Prostate gland (tissue), 2 donors: ENCODE results near the gene MAML1. TPM values are rescaled to one million over a fixed set of nuclear protein-coding genes. Genes with fewer than 3 reads are reported as not detected.

Experiments used
- DNase-seq: peaks from one replicate; pipeline ENCODE4 v3.0.0-alpha.2; 2019; ENCODE audit warnings: low spot score
- H3K27ac ChIP-seq, 2 donors: fragments of 200-600 bp; sonication (generic); 2 replicates each; pipeline ENCODE4 v1.5.1; 2017 to 2019
- H3K27me3 ChIP-seq: fragments of 200-600 bp; sonication (generic); replicated peaks from 2 replicates; pipeline ENCODE4 v1.5.1; 2019; ENCODE audit not compliant: insufficient read depth
- H3K36me3 ChIP-seq, 2 donors: fragments of 200-600 bp; sonication (generic); 1 replicate in 1 of 2; 2 replicates in 1 of 2; pipeline versions ENCODE4 v1.5.1 to v1.8.1; 2017 to 2019
- H3K4me1 ChIP-seq: fragments of 200-600 bp; sonication (generic); replicated peaks from 2 replicates; pipeline ENCODE4 v1.5.1; 2019
- H3K4me3 ChIP-seq, 2 donors: fragments of 200-600 bp; sonication (generic); 2 replicates each; pipeline ENCODE4 v1.5.1; 2017 to 2019
- H3K9me3 ChIP-seq: fragments of 200-600 bp; sonication (generic); 2 replicates; pipeline ENCODE4 v1.5.1; 2017
- CTCF ChIP-seq, 4 experiments: fragments of 200-600 bp in 2 of 4; fragments of 450-650 bp in 2 of 4; sonication (generic) in 2 of 4; IDR thresholded peaks; 1 replicate in 3 of 4; 2 replicates in 1 of 4; pipeline ENCODE4 v1.5.1; 2016 to 2019; ENCODE audit warnings: antibody characterized with exemption in 4 of 4, mild to moderate bottlenecking in 2 of 4, moderate library complexity in 2 of 4
- POLR2A ChIP-seq: fragments of 450-650 bp; IDR thresholded peaks from one replicate; pipeline ENCODE4 v1.6.1; 2016; ENCODE audit warnings: antibody characterized with exemption, mild to moderate bottlenecking
- POLR2AphosphoS5 ChIP-seq: sonication (generic); formaldehyde crosslinking; IDR thresholded peaks from one replicate; pipeline ENCODE4 v1.6.1; 2017; ENCODE audit warnings: antibody characterized with exemption
- WGBS: methylation state at CpG from one replicate; pipeline ENCODE4 v1.1.5; 2018; 5-methylcytosine and 5-hydroxymethylcytosine counted together
- intact Hi-C: fragments of 100-400 bp; cut with DNase I; formaldehyde crosslinking; loops from one replicate; pipeline ENCODE4 v1.14.2; 2022
- total RNA-seq, 2 donors: library from RNA; depleted of rRNA; stranded (reverse); fragments of >200 nt; gene quantifications; one replicate each; pipeline ENCODE4 v1.1.0, GENCODE V29; 2016

Gene MAML1
- total RNA-seq, 2 donors from 2014 or later, result 33.9 to 54.7 TPM

GRCh38 chr5:179794575-179794974, 62.0 kb downstream of the MAML1 start:
- intact Hi-C loops, result loop anchor here (2.0 kb wide), 1 partner anchor 136 kb away; no protein-coding TSS in a partner anchor

GRCh38 chr5:179795049-179795862, 62.6 kb downstream of the MAML1 start:
- DNase-seq, result no peak
- WGBS, result 11% methylated on average over 41 of the region's 53 CpGs
- intact Hi-C loops, result loop anchor here (2.0 to 5.0 kb wide), 2 partner anchors 33 to 136 kb away; no protein-coding TSS in a partner anchor
- H3K9me3 ChIP-seq, result no peaks in the 10 kb centered on the region
- TF ChIP-seq CTCF (IDR thresholded peaks at IDR 0.05), result no peak
- peaks cover 15 to 21% of the 10 kb centered on the region in 2 donors for H3K36me3 ChIP-seq
- peak overlapping the region; percentile 44 to 57 for H3K4me3 ChIP-seq
- no peaks in the 10 kb centered on the region for H3K27me3 ChIP-seq
- peak overlapping the region; percentile 94 for H3K27ac ChIP-seq
- peaks cover 12% of the 10 kb centered on the region for H3K4me1 ChIP-seq

More at GRCh38 chr5:179794575-179794974, 62.0 kb downstream of the MAML1 start:
- no peak for DNase-seq
- TF ChIP-seq POLR2A, result no peak
- TF ChIP-seq POLR2AphosphoS5, result no peak
- TF ChIP-seq CTCF (IDR thresholded peaks at IDR 0.05), result no peak
- Histone ChIP-seq H3K27ac (peak overlapping the region in 1 of 2 donors; percentile 94), H3K4me1 (peaks cover 12% of the 10 kb centered on the region), H3K4me3 (no peak overlapping the region), H3K36me3 (peaks cover 10 to 14% of the 10 kb centered on the region in 2 donors), H3K27me3 (no peaks in the 10 kb centered on the region), H3K9me3 (no peaks in the 10 kb centered on the region)
- 96% methylated on average over 3 of the region's 3 CpGs for WGBS

GRCh38 chr5:179795863-179796833, 63.5 kb downstream of the MAML1 start:
- Histone ChIP-seq H3K9me3 (no peaks in the 10 kb centered on the region), H3K27ac (peak overlapping the region; percentile 94), H3K27me3 (no peaks in the 10 kb centered on the region), H3K4me1 (peaks cover 12% of the 10 kb centered on the region), H3K36me3 (peaks cover 15 to 22% of the 10 kb centered on the region in 2 donors), H3K4me3 (peak overlapping the region; percentile 44 to 57)
- intact Hi-C loops, result loop anchor here (2.0 to 5.0 kb wide), 2 partner anchors 34 to 137 kb away; no protein-coding TSS in a partner anchor
- TF ChIP-seq POLR2A (peak; percentile 44), POLR2AphosphoS5 (peak; percentile 54), CTCF (IDR thresholded peaks at IDR 0.05) (peak; percentile 86 to 96 (median 92))
- DNase-seq, result peak; percentile 81
- 2% methylated on average over 91 of the region's 113 CpGs for WGBS

GRCh38 chr5:179796877-179797608, 64.4 kb downstream of the MAML1 start:
- Histone ChIP-seq H3K4me1 (peaks cover 12% of the 10 kb centered on the region), H3K36me3 (peaks cover 15 to 22% of the 10 kb centered on the region in 2 donors), H3K27me3 (no peaks in the 10 kb centered on the region), H3K4me3 (peak overlapping the region in 1 of 2 donors; percentile 57), H3K27ac (peak overlapping the region; percentile 94), H3K9me3 (no peaks in the 10 kb centered on the region)
- TF ChIP-seq POLR2A (no peak), POLR2AphosphoS5 (no peak), CTCF (IDR thresholded peaks at IDR 0.05) (no peak)
- intact Hi-C loops, result loop anchor here (5.0 kb wide), 1 partner anchor 35 kb away; no protein-coding TSS in a partner anchor
- 84% methylated on average over 21 of the region's 21 CpGs for WGBS
- DNase-seq, result no peak
